Right cardiac atrium (tissue), 5 donors: ENCODE data around the gene EPRS1. TPM values are rescaled to one million over a fixed set of nuclear protein-coding genes. Genes with fewer than 3 reads are reported as not detected.
A peak's percentile ranks its signal among the peaks of the same experiment; 100 is the strongest.

ENCODE experiments used
- ATAC-seq, 2 donors: fragments of 200-7000 bp; cut with Tn5 transposase; one replicate each; pipeline versions ENCODE4 v1.8.0 to v1.9.1; 2020; ENCODE audit warnings: moderate library complexity in 2 of 2, mild to moderate bottlenecking in 1 of 2
- DNase-seq, 3 donors: peaks; one replicate each; pipeline ENCODE4 v3.0.0-alpha.2; 2020
- H3K27ac ChIP-seq: one replicate; pipeline ENCODE4 v1.5.1; 2013; ENCODE audit warnings: mild to moderate bottlenecking, low read length, control low read depth, moderate library complexity
- H3K27me3 ChIP-seq: one replicate; pipeline ENCODE4 v1.6.1; 2013; ENCODE audit not compliant: control insufficient read depth, insufficient read depth
- H3K4me1 ChIP-seq: one replicate; pipeline ENCODE4 v1.6.1; 2013; ENCODE audit warnings: low read length; ENCODE audit not compliant: control insufficient read depth, insufficient read depth
- H3K4me3 ChIP-seq: one replicate; pipeline ENCODE4 v1.5.1; 2013; ENCODE audit warnings: low read length, control low read depth
- H3K9me3 ChIP-seq: one replicate; pipeline ENCODE4 v1.6.1; 2013; ENCODE audit warnings: low read length; ENCODE audit not compliant: control insufficient read depth
- WGBS: extraction: QIAGEN DNeasy Blood & Tissue Kit; methylation state at CpG from one replicate; pipeline ENCODE4 v1.1.7; 2013; 5-methylcytosine and 5-hydroxymethylcytosine counted together
- intact Hi-C, 4 donors: fragments of 100-400 bp; cut with DNase I; formaldehyde crosslinking; loops; one replicate each; pipeline versions ENCODE4 v1.11.0 to v1.14.0; 2022 to 2023
- polyA plus RNA-seq: library from polyadenylated mRNA; stranded (reverse); fragments of 200-250 nt; gene quantifications from one replicate; pipeline ENCODE4 v1.2.3, GENCODE V29; 2013
- total RNA-seq, 4 donors: library from RNA; stranded (reverse); fragmentation: NEBNext Ultra II Directional; extraction: Animal tissue kit (Norgen Biotek cat#: 25700); gene quantifications; one replicate each; pipeline ENCODE4 v1.2.1, GENCODE V29; 2021
- donor health status: healthy with polysubstance abuse.
- donor health status: DM: no; HTN: yes; CAD: no.
- donor health status: DM: no; HTN: no; CAD: no.
- donor health status: DM: no; HTN: yes; CAD: no; lungs with severe emphysema.
- donor health status: DM: yes; HTN: yes; CAD: no.

Gene EPRS1
- total and polyA plus RNA-seq, 5 donors: 33.6 to 66.4 (median 61.2) TPM

- Histone ChIP-seq H3K27me3 (no peaks in the 10 kb centered on the region), H3K27ac (no peak overlapping the region), H3K9me3 (no peaks in the 10 kb centered on the region), H3K4me1 (no peaks in the 10 kb centered on the region), H3K4me3 (no peak overlapping the region)
- 92% methylated on average over 4 of the region's 4 CpGs for WGBS
- intact Hi-C loops: no loop called here
- DNase-seq (no peak), ATAC-seq (no peak)
These were observed 30.8 kb upstream of the EPRS1 start for GRCh38 chr1:220076861-220077762.

- H3K27ac ChIP-seq: no peak overlapping the region
- no peaks in the 10 kb centered on the region for H3K4me1 ChIP-seq
- H3K9me3 ChIP-seq: no peaks in the 10 kb centered on the region
- 96% methylated on average over 3 of the region's 3 CpGs for WGBS
- ATAC-seq (no peak), DNase-seq (no peak)
- no peak overlapping the region for H3K4me3 ChIP-seq
- no peaks in the 10 kb centered on the region for H3K27me3 ChIP-seq
- intact Hi-C loops: no loop called here
These were observed 21.2 kb upstream of the EPRS1 start for GRCh38 chr1:220067269-220068204.

GRCh38 chr1:220062629-220063028 lies 16.3 kb upstream of the EPRS1 start:
- WGBS: 95% methylated on average over 6 of the region's 6 CpGs
- no peak for ATAC-seq
- no peaks in the 10 kb centered on the region for H3K27me3 ChIP-seq

GRCh38 chr1:220060876-220061275 lies 14.6 kb upstream of the EPRS1 start:
- intact Hi-C loops: no loop called here
- no peak overlapping the region for H3K27ac ChIP-seq
- no peaks in the 10 kb centered on the region for H3K27me3 ChIP-seq
- no peaks in the 10 kb centered on the region for H3K9me3 ChIP-seq
- no peak overlapping the region for H3K4me3 ChIP-seq
- no peak for ATAC-seq
- DNase-seq: no peak
- no peaks in the 10 kb centered on the region for H3K4me1 ChIP-seq
- WGBS: 94% methylated on average over 3 of the region's 3 CpGs

More at GRCh38 chr1:220062629-220063028, 16.3 kb upstream of the EPRS1 start:
- no peak overlapping the region for H3K27ac ChIP-seq
- H3K4me1 ChIP-seq: no peaks in the 10 kb centered on the region
- DNase-seq: no peak
- intact Hi-C loops: no loop called here
- H3K4me3 ChIP-seq: no peak overlapping the region
- no peaks in the 10 kb centered on the region for H3K9me3 ChIP-seq

GRCh38 chr1:220056374-220056773 lies 10.1 kb upstream of the EPRS1 start:
- no peak overlapping the region for H3K4me3 ChIP-seq
- H3K27ac ChIP-seq: no peak overlapping the region
- H3K4me1 ChIP-seq: no peaks in the 10 kb centered on the region
- H3K27me3 ChIP-seq: no peaks in the 10 kb centered on the region
- WGBS: 94% methylated on average over 1 of the region's 1 CpG
- intact Hi-C loops: no loop called here
- no peaks in the 10 kb centered on the region for H3K9me3 ChIP-seq
- ATAC-seq (no peak), DNase-seq (no peak)

- intact Hi-C loops: no loop called here
- no peak for DNase-seq
These were observed 801 bp downstream of the EPRS1 start for GRCh38 chr1:220045356-220046051.

GRCh38 chr1:220044678-220045355 lies 1.5 kb downstream of the EPRS1 start:
- Histone ChIP-seq H3K4me3 (peak overlapping the region; percentile 64), H3K4me1 (no peaks in the 10 kb centered on the region), H3K27me3 (no peaks in the 10 kb centered on the region), H3K27ac (no peak overlapping the region), H3K9me3 (no peaks in the 10 kb centered on the region)
- WGBS: 79% methylated on average over 4 of the region's 4 CpGs
- DNase-seq (no peak), ATAC-seq (no peak)
- intact Hi-C loops: no loop called here

More at GRCh38 chr1:220045356-220046051, 801 bp downstream of the EPRS1 start:
- H3K27ac ChIP-seq: peak overlapping the region; percentile 40
- H3K9me3 ChIP-seq: no peaks in the 10 kb centered on the region
- H3K4me3 ChIP-seq: peak overlapping the region; percentile 64
- ATAC-seq: no peak
- no peaks in the 10 kb centered on the region for H3K27me3 ChIP-seq
- no peaks in the 10 kb centered on the region for H3K4me1 ChIP-seq
- 27% methylated on average over 17 of the region's 17 CpGs for WGBS

- DNase-seq: no peak
- no peaks in the 10 kb centered on the region for H3K4me1 ChIP-seq
- no peak for ATAC-seq
- H3K9me3 ChIP-seq: no peaks in the 10 kb centered on the region
- 53% methylated on average over 2 of the region's 2 CpGs for WGBS
- no peak overlapping the region for H3K27ac ChIP-seq
- H3K27me3 ChIP-seq: no peaks in the 10 kb centered on the region
- H3K4me3 ChIP-seq: no peak overlapping the region
- intact Hi-C loops: no loop called here
These were observed 2.7 kb downstream of the EPRS1 start for GRCh38 chr1:220043646-220044045.

- Histone ChIP-seq H3K9me3 (no peaks in the 10 kb centered on the region), H3K4me1 (peaks cover 1% of the 10 kb centered on the region), H3K27ac (no peak overlapping the region), H3K27me3 (no peaks in the 10 kb centered on the region), H3K4me3 (no peak overlapping the region)
- DNase-seq (no peak), ATAC-seq (no peak)
- 89% methylated on average over 5 of the region's 5 CpGs for WGBS
- intact Hi-C loops: no loop called here
These were observed 6.2 kb downstream of the EPRS1 start for GRCh38 chr1:220040028-220040596.

GRCh38 chr1:220038640-220039039 lies 7.7 kb downstream of the EPRS1 start:
- ATAC-seq: no peak
- H3K4me1 ChIP-seq: peaks cover 1% of the 10 kb centered on the region
- no peak for DNase-seq
- H3K4me3 ChIP-seq: no peak overlapping the region
- no peak overlapping the region for H3K27ac ChIP-seq
- WGBS: 85% methylated on average over 4 of the region's 4 CpGs
- intact Hi-C loops: no loop called here
- no peaks in the 10 kb centered on the region for H3K27me3 ChIP-seq
- H3K9me3 ChIP-seq: no peaks in the 10 kb centered on the region
